Measurements from ENCODE around the gene RAD23B.
"Not testable (repeated sequence)": the region's sequence is repeated elsewhere in the genome, so short reads cannot be mapped to it uniquely, and the experiment has no call there.

RAD23B gene

GRCh38 chr9:107295995-107296394 is 12.9 kb downstream of the RAD23B start:
- DNase-seq, result no peak

GRCh38 chr9:107296592-107296991 is 13.5 kb downstream of the RAD23B start:
- not testable (repeated sequence) for DNase-seq

DNA sequence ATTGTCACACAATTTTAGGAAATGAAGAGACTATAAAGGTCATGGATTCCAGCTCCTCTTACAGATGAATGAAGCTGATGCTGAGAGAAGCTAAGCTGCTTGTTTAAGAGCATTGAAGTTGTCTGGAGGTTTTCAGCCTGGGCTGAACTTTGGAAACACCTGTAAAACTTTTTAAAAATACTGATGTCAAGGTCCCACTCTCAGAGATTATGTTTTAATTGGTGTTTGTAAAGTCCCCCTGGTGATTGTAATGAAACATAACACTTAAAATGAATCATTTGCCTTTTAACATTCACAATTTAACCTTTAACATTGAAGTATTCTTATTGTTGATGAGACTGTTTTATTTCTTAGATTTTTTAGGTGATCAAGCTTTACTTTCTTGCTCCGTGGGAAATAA is 16.4 kb downstream of the RAD23B start:
- no peak for DNase-seq

DNA sequence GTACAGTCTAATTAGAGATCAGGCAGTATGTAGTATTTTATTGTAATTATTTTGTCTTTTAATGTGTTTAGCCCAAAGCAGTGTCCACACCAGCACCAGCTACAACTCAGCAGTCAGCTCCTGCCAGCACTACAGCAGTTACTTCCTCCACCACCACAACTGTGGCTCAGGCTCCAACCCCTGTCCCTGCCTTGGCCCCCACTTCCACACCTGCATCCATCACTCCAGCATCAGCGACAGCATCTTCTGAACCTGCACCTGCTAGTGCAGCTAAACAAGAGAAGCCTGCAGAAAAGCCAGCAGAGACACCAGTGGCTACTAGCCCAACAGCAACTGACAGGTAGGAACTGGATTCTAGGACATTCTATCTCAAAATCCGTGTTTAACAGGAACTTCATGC is 23.2 kb downstream of the RAD23B start:
- no peak for DNase-seq

DNA sequence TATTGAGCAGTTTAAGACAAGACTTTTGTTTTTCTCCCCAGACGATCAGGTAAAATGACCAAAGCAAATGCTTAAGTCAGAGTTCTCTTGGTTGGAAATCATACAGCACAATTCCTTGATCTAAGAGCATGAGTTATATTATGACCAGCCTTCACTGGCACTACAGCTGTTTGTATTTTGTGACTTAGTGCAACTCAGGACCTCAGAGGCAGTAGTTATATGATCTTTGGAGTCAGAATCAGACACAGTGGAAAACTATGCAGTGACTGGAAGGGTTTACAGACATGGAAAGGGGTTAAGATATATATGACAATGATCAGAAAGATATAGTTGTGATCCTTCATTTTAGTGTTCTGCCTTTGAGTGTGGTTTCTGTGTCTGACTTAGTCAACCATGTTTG is 24.3 kb downstream of the RAD23B start:
- no peak for DNase-seq

GRCh38 chr9:107308461-107308860 is 25.4 kb downstream of the RAD23B start:
- DNase-seq, result no peak

DNA sequence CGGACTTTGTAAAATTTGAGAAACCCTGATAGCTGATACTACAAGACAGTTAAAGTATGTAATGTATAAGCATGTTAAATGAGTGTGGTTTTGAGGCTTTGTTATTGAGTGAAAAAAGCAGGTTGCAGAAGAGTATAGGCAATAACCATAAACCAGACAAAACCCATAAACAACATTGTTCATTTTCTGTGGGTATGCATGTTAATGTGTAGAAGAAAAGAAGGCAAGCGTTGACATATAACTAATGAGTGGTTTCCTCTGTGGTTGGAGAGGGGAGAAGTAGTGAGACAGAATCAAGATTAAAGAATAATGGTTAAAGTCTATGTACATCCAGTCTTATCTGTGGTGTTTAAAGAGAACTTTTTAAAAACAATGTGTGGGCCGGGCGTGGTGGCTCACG is 26.2 kb downstream of the RAD23B start:
- no peak for DNase-seq

GRCh38 chr9:107312376-107313050 is 29.4 kb downstream of the RAD23B start:
- DNase-seq, result no peak

DNA sequence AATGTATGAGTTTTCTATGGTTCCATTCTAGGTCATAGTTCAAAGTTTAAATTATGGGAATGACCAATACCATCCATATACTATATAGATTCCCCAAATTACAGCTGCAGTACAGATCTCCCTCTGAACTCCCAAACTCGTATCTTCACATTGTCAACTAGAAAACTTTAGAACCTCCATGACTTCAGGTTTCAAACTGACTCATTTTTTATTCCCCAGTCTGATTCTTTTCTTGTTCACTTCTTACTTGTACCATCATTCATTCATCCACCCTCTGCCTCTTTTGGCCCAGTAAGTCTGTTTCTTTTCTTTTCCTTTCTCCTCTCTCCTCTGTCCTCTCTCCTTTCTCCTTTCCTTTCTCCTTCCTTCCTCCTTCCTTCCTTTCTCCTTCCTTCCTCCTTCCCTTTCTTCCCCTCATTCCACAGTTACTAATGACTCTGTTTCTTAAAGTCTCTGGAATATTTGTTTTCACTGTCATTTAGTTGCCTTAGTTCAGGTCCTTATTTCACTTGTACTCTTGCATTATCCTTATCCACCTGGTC is 30.5 kb downstream of the RAD23B start:
- DNase-seq, result no peak

DNA sequence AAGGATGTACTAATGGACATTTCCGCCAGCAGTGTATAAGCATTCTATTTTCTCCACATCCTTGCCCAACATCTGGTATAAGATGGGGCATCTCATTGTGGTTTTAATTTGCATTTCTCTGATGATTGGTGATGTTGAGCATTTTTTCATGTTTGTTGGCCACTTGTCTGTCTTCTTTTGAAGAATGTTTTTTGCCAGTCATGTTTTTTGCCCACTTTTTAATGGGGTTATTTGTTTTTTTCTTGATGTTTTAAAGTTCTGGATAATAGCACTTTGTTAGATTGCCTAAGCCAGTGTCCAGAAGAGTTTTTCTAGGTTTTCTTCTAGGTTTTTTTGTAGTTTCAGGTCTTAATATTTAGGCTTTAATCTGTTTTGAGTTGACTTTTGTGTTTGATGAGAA is 31.7 kb downstream of the RAD23B start:
- DNase-seq, result no peak

DNA sequence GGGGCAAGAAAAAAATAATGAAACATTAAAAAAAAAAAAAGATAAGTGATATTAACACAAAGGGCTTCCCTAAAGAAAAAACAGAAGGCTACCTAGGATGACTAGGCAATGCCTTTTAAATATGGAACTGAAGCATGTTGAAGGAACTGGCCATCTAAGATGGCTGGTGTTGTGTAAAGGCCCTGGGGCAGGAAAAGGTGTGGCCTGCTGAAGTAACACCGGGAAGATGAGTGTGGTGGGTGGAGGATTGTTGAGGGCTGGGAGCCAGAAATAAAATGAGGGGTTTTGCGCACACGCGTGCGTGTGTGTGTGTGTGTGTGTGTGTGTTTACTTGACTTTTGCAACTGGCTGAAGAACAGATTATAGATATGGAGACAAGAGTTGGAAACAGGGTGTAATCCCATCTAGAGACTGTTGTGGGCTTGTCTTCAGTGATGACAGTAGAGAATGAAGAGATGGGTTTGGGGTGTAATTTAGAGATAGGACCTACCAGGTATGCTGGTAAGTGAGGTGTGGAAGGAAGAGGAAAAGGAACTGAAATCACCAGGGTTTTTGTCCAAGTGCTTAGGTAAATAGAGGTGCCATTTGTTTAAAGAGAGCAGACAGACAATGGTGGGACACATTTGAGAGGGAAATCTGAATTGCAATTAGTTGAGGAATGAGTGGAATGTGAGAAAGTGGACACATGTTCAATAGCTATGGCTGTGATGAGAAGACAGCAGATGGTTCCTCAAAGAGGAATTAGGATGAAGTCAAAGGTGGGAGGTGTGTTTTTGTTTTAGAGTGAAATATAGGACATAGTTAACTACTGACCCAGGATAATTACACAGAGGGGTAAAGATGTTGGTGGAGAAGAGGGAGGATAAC is 33.9 kb downstream of the RAD23B start:
- no peak for DNase-seq

DNA sequence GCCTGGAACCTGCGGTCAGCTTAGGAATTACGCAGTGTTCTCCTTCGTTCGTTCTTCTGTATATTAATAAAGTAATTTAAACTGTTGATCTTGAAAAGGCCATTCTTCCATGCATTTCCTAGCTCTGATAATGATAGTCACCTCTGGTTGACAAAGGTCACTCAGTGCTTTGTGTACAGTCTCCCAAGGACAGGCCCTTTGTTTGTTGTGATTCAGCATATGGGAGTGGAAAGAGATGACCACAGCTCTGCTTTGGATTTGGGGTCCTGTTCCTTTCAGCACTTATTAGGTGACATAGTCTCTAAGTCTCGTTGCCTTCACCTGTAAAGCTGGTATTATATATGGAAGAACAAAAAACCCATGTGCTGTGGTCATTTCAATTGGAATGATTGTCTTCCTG is 39.6 kb downstream of the RAD23B start:
- DNase-seq, result no peak

GRCh38 chr9:107323836-107324585 is 40.9 kb downstream of the RAD23B start:
- no peak for DNase-seq

GRCh38 chr9:107325842-107326241 is 42.8 kb downstream of the RAD23B start:
- DNase-seq, result no peak

- no peak for DNase-seq
Observed at GRCh38 chr9:107328510-107328909, 45.4 kb downstream of the RAD23B start.

DNA sequence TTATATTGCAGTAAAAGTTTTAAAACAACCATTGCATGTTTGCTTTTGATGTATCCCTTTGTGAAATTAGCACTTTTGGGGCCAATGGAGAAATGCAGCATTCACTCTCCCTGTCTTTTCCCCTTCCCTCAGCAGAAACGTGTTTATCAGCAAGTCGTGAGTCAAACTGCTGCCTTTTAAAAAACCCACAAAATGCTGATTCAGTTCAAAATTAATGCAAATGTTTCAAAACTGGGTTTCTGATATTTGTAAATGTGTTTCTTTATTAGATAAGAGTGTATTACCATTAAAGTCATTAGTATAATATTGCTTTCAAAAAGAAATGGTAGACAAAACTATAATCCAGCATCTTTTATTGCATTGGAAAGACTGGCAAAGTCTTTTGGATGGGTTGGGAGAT is 47.3 kb downstream of the RAD23B start:
- DNase-seq, result no peak

DNA sequence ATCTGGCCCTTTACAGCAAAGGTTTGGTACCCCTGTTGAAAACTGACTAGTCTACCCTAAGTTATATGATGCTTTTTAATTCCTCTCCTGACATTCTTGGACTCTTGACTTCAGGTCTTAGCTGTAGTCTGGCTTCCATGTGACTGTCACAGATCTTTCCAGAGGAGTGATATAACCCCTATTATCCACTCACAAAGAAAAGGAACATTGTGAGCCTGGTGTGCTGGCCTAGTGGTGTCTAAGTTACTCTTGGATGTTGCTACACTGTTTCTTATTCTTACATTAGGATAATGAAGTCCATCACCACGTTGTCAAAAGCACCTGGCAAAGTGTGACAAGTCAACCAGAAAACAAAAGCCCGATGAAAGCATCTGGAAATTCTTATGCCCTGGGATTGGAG is 49.8 kb downstream of the RAD23B start:
- no peak for DNase-seq

DNA sequence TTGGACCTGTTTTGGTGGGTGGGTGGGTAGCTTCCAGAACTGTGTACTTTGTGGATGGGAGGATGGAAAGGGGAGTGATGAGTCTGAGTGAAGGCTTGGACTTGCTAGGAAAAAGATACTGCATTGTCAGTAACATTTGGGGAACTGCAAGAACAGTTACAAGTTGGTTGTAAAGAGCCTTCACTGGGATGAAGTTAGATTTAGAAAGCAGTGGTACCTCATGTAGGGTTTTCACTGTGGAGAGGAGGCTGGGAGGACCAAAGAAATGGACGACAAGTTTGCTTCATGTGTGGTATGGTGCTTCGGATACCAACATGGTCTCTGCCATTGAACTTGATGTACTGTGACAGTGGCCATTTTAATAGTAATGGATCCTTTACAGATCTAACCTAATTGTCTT is 50.3 kb downstream of the RAD23B start:
- no peak for DNase-seq

GRCh38 chr9:107334103-107334776 is 51.2 kb downstream of the RAD23B start:
- DNase-seq, result no peak

GRCh38 chr9:107335331-107335730 is 52.3 kb downstream of the RAD23B start:
- DNase-seq, result no peak

DNA sequence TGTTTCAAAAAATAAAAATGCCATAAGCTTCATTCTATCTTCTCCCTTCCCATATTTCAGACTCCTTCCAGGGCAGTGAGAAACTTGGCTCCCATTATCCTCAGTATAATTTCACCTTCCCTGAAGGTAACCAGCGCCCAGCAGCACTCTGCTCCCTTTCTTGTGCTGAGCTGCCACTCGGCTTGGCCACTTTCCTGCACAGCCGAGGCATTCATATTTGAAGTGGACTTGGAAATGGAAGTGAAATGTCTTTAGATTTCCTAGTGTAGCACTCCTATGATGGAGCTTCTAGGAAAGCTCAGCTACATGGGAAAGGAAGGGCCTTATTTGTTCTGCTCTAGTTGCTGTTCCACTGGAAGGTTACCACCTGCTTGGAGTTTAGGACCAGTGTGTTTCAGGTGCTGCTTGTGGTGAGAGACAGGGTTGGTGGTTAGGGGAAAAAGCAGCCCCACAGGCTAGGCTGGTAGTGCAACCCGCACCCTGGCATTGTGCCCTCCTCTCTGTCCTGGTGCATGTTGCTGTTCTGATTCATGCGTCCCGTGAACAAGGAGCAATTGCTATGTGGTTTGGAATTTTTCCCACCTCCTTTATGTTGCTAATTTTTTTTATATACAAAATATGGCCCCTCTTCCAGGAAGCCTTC is 53.8 kb downstream of the RAD23B start:
- no peak for DNase-seq

All from NCI-H146 (cell line).